Measurements from ENCODE around the gene OR56B4.

OR56B4 gene

DNA sequence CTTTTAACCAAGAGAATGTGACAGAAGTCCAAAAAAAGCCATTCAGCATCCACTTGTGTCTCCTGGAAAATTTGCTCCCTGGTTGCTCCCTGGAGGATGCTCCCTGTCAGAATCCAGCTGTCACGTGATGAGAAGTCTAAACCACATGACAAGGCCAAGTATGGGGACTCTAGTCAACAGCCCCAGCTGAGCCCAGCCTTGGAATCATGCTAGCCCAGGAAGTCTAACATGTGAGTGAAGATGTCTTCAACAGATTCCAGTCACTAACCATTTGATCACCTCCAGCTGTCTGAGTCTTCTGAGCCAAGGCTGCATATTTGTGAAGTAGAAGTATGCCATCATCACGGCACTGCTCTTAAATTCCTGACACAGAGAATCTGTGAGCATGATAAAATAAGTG, 4.2 kb downstream of the OR56B4 start:
- ChIA-PET CTCF (interaction anchor here (0.7 kb wide), 1 partner anchor 27 kb away, joined by 3 read pairs; no protein-coding TSS in a partner anchor), POLR2A (no interaction called here)
- H3K4me3 ChIP-seq (ENCODE audit: low read depth, low read length) = no peak overlapping the region
- H3K9me3 ChIP-seq (ENCODE audit: control insufficient read depth, insufficient read depth, low read depth, low read length) = no peaks in the 10 kb centered on the region
- TF ChIP-seq ZNF157 (tag by site-specific recombination; IDR thresholded peaks at IDR 0.05) (no peak), KLF10 (tag by site-specific recombination; IDR thresholded peaks at IDR 0.05) (no peak), ZNF248 (tag by site-specific recombination; IDR thresholded peaks at IDR 0.05) (no peak), ZNF433 (tag by site-specific recombination; IDR thresholded peaks at IDR 0.05; ENCODE audit: low read depth) (no peak), ZNF302 (tag by site-specific recombination; IDR thresholded peaks at IDR 0.05; ENCODE audit: low read depth) (no peak), TSHZ1 (tag by site-specific recombination; IDR thresholded peaks at IDR 0.05; ENCODE audit: borderline replicate concordance) (no peak), ZNF19 (tag by site-specific recombination; IDR thresholded peaks at IDR 0.05; ENCODE audit: low read depth) (no peak), ZNF626 (tag by site-specific recombination; IDR thresholded peaks at IDR 0.05) (no peak), ZNF140 (tag by site-specific recombination; IDR thresholded peaks at IDR 0.05) (no peak), ZSCAN4 (tag by site-specific recombination; IDR thresholded peaks at IDR 0.05) (no peak), KLF7 (tag by site-specific recombination; IDR thresholded peaks at IDR 0.05; ENCODE audit: borderline replicate concordance) (no peak), ZNF37A (tag by site-specific recombination; IDR thresholded peaks at IDR 0.05) (no peak)
- H3K4me1 ChIP-seq (ENCODE audit: control insufficient read depth, insufficient read depth, low read length) = no peaks in the 10 kb centered on the region
- no peak overlapping the region for H3K27ac ChIP-seq (ENCODE audit: extremely low read depth, low read depth, low read length)
- H3K36me3 ChIP-seq (ENCODE audit: control insufficient read depth in 2 of 2, insufficient read depth in 1 of 2, low read length in 2 of 2) = no peaks in the 10 kb centered on the region

DNA sequence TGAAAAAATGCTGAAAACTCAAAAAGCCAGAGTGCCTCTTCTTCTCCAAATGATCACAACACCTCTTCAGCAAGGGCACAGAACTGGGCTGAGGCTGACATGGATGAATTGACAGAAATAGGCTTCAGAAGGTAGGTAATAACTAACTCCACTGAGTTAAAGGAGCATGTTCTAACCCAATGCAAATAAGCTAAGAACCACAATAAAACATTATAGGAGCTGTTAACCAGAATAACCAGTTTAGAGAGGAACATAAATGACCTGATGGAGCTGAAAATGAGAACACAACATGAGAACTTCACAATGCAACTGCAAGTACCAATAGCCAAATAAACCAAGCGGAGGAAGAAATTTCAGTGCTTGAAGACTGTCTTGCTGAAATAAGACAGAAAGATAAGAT, 9.2 kb downstream of the OR56B4 start:
- POLR2A ChIA-PET = no interaction called here
- no peaks in the 10 kb centered on the region for H3K9me3 ChIP-seq (ENCODE audit: control insufficient read depth, insufficient read depth, low read depth, low read length)
- CTCF ChIA-PET = no interaction called here

More for the DNA sequence above, 9.2 kb downstream of the OR56B4 start:
- Histone ChIP-seq H3K4me3 (ENCODE audit: low read depth, low read length) (no peak overlapping the region), H3K4me1 (ENCODE audit: control insufficient read depth, insufficient read depth, low read length) (no peaks in the 10 kb centered on the region), H3K36me3 (ENCODE audit: control insufficient read depth in 2 of 2, insufficient read depth in 1 of 2, low read length in 2 of 2) (no peaks in the 10 kb centered on the region), H3K27ac (ENCODE audit: extremely low read depth, low read depth, low read length) (no peak overlapping the region)
- TF ChIP-seq PRDM4 (tag by site-specific recombination; IDR thresholded peaks at IDR 0.05) (no peak), ZNF664 (tag by site-specific recombination; IDR thresholded peaks at IDR 0.05) (no peak)

Data from HEK293 (cell line).